GM18868 (cell line): ENCODE data around the gene NRTN.

Experiments used
- ATAC-seq: cut with Tn5 transposase; IDR thresholded peaks from one replicate; pipeline ENCODE4 v1.9.1; 2021; ENCODE audit warnings: mild to moderate bottlenecking, moderate library complexity; ENCODE audit not compliant: unreplicated experiment

Gene NRTN

DNA sequence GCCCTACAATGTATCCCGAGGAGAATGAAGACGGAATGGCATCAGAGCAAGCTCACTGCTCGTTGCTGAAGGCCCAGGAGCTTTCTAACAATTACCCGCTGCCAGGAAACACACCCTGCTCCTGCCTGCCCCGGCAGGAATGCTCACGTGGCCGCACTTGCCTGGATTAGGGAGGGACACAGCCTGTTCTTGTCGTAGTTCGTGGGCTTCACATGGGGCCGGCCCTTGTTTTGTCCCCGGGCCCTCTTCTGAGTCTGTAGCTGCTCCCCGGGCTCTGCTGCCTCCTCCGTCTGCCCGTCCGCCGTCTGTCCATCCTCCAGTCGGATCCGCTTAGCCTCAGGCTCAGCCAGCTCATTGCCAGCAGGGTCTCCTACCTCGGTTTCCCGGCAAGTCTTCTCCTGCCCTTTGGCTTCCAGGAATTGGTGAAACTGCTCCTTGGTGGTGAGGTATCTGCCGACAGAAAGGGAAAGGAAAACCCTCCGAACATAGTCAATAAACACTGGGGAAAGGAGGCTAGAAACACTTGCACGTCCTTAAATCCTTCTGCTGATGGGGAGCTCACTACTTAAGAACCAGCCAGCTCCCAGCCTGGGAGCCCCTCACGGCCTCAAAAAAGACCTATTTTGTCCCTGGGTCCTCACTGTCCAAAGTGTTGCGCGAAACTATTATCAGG lies 14.8 kb upstream of the NRTN start:
- no peak for ATAC-seq

- peak; percentile 90 for ATAC-seq
Observed at GRCh38 chr19:5790559-5791520, 14.0 kb upstream of the NRTN start, which contains the start of gene DUS3L. TSS of gene DUS3L (minus strand) at chr19:5791163. CDS start at chr19:5791141, 22 bp downstream.

DNA sequence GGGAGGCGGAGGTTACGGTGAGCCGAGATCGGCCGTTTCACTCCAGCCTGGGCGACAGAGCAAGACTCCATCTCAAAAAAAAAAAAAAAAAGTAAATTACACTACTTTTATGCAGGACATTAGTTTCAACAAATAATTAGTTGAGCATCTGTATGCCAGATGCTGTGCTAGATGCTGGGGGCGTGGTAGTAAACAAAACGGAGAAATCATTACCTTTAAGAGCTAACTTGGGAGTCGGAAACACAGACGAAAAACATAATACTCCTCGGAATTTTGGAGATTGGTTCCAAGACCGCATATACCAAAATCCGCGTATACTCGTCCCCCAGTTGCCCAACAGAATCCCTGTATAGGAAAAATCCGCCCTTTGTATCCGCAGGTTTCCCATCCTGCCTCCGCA lies 12.6 kb upstream of the NRTN start:
- no peak for ATAC-seq

DNA sequence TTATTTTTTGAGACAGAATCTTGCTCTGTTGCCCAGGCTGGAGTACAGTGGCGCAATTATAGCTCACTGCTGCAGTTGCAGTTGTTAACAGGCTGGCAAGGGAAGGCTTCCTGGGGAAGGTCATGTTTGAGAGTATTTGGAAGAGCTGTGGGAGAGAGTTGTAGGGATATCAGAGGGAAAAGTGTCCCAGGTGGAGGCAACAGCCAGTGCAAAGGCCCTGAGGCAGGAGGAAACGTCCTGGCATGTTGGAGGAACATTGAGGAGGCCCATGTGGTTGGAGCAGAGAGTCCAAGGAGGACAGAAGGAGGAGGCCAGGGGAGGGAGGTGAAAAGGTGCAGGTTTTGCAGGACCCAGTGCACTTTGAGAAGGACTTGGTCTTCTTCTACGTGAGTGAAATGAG lies 11.7 kb upstream of the NRTN start:
- ATAC-seq, result no peak

DNA sequence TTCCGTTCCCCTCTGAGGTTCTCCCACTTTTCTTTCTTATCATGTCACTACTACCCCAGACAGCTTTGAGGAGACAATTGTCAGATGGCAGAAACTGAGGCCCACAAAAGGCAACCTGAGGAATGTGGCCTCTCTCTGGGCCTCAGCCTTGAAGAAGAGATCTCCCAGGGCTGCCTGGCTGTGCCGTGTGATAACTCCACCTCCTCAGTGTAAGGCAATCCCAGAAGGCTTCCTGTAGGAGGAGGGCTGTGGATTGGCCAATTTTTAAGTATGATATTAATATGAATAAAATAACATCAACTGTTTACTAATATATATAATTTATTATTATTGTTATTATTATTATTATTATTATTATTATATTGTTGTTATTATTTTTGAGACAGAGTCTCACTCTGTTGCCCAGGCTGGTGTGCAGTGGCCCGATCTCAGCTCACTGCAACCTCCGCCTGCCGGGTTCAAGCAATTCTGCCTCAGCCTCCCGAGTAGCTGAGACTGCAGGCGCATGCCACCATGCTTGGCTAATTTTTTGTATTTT lies 9.4 kb upstream of the NRTN start:
- ATAC-seq, result no peak

GRCh38 chr19:5798244-5798643 lies 6.6 kb upstream of the NRTN start:
- no peak for ATAC-seq

GRCh38 chr19:5799247-5800241 lies 5.3 kb upstream of the NRTN start:
- no peak for ATAC-seq

DNA sequence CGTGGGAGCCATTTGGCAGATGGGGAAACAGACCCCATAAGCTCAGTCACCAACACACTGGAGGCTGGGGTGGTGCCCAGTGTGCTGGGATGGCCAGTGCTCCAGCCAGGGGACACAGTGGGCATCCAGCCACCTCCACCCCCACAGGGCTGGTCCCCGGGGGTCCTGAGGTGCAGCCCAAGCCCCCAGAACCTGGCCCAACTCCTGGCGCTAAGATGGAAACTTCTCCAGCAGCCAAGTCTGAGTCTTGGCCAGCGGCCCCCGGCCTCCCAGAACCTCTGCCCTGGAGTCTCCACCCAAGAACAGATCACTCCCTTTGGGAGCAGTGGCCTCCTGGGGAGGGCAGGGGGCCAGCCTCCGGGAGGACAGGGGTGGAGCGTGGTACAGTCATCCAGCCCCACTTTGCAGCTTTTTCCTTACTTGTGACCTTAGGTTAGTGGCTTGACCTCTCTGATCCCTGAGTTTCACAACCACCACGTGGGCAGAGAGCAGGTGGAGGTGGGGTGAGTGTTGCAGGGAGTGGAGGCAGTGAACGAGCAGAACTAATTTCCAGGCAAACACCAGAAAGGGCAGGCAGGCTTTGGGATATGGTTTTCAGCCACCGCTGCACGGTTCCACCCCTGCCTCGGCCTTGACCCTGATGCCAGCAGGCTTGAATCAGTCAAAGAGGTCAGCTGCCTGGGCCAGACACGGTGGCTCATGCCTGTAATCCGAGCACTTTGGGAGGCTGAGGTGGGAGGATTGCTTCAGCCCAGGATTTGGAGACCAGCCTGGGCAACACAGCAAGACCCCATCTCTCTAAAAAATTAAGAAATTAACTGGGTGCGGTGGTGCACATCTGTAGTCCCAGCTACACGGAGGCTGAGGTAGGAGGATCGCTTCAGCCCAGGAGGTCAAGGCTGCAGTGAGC lies 4.3 kb upstream of the NRTN start:
- no peak for ATAC-seq

- no peak for ATAC-seq
Observed at GRCh38 chr19:5801796-5802619, 2.9 kb upstream of the NRTN start.

GRCh38 chr19:5803441-5803751 lies 1.5 kb upstream of the NRTN start:
- no peak for ATAC-seq

- peak; percentile 83 for ATAC-seq
Observed at GRCh38 chr19:5803752-5804515, 933 bp upstream of the NRTN start.

- ATAC-seq, result no peak
Observed at GRCh38 chr19:5805462-5806132, 730 bp downstream of the NRTN start.

- ATAC-seq, result no peak
Observed at GRCh38 chr19:5806133-5806489, 1.2 kb downstream of the NRTN start.

DNA sequence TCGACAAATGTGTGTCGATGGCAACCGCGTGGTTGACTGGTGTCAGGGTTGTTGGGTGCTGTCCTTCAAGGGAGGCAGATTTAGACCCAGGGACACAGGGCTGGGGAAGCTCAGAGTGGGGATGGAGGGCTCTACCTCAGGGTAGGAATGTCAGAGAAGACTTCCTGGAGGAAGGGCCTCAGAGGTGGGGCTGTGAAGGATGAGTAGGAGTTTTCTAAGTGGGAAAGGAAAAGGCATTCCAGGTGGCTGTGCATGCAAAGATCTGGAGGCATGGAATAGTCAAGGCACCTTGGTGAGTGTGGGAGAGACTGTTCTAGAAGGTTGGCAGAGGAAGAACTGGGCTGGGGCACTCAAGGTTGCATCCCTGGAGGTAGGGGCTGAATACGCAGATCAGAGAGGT lies 2.0 kb downstream of the NRTN start:
- ATAC-seq, result no peak

- ATAC-seq, result no peak
Observed at GRCh38 chr19:5808120-5808816, 3.4 kb downstream of the NRTN start.

DNA sequence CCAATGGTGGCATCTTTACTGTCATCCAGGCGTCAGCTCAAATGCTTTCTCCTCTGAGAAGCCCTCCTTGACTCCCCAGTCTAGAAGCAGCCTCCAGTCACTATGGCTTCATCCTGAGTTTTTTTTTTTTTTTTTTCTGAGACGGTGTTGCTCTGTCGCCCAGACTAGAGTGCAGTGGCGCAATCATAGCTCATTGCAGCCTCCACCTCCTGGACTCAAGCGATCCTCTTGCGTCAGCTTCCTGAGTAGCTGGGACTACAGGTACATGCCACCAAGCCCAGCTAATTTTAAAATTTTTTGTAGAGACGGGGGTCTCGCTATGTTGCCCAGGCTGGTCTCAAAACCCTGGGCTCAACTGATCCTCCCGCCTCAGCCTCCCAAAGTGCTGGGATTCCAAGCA lies 4.2 kb downstream of the NRTN start:
- no peak for ATAC-seq

GRCh38 chr19:5809469-5809868 lies 4.6 kb downstream of the NRTN start:
- no peak for ATAC-seq
